Astrocyte (in vitro differentiated cells and primary cell): Measurements from ENCODE around the gene SURF1.

Experiments
- CTCF ChIP-seq: IDR thresholded peaks from 2 replicates; pipeline ENCODE4 v1.5.1; 2011; ENCODE audit warnings: low read depth, mild to moderate bottlenecking, inconsistent platforms, low read length, moderate library complexity; ENCODE audit not compliant: insufficient read depth
- EZH2 ChIP-seq: IDR thresholded peaks from 2 replicates; pipeline ENCODE4 v1.6.1; 2012; ENCODE audit warnings: mild to moderate bottlenecking, low read length, inconsistent platforms; ENCODE audit not compliant: insufficient read depth

DNA sequence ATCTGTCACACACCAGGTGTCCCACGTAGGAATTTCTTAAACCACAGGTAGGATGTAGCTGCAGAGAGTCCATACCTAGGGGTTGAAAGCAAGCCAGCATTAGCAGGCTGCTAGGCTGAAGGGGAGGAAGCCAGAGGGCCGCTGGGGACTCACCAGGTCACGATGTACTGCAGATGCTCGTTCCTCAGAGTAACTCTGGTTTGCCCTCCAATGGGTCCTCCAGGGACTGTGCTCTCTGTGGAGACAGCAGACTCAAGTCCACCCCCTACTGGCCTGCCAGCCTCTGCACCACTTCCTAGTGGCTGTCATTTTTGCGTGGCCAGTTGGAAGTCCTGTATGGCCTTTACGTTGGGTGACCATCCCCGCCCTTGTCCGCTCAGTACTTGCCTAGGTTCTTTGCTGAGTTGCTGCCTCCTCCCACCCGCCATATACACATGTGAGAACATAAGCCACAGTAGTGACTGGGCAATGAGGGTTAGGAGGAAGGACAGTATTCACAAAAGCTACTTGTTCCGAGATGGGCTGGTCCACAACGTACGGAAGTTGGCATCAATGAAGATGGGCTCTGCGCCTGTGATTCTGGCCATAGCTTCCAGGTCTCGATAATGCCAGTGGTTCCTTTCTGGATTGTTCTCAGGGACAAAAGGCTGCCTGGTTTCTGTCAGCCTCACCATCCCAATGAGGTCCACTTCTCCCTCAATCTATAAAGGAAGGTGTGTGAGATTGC is 4.2 kb downstream of the SURF1 start:
- TF ChIP-seq CTCF (peak; percentile 44), EZH2 (no peak)
